Aorta (tissue), 5 donors: ENCODE measurements around the gene CLIC3. TPM values are rescaled to one million over a fixed set of nuclear protein-coding genes. Genes with fewer than 3 reads are reported as not detected.

Experiments used
- ATAC-seq: fragments of 200-7000 bp; cut with Tn5 transposase; one replicate; pipeline ENCODE4 v1.9.1; 2022; ENCODE audit warnings: moderate library complexity; ENCODE audit not compliant: low FRiP score
- DNase-seq, 2 donors: peaks; one replicate each; pipeline ENCODE4 v3.0.0-alpha.2; 2020
- H3K27ac ChIP-seq, 2 donors: one replicate each; pipeline ENCODE4 v1.5.1; 2013; ENCODE audit warnings: low read length in 2 of 2, mild to moderate bottlenecking in 2 of 2, moderate library complexity in 2 of 2, control low read depth in 1 of 2, inconsistent platforms in 1 of 2, low read depth in 1 of 2
- H3K27me3 ChIP-seq, 2 donors: one replicate each; pipeline ENCODE4 v1.6.1; 2013; ENCODE audit warnings: control low read depth in 1 of 2, low read length in 1 of 2, mild to moderate bottlenecking in 1 of 2, moderate library complexity in 1 of 2; ENCODE audit not compliant: insufficient read depth in 2 of 2, control insufficient read depth in 1 of 2
- H3K36me3 ChIP-seq, 2 donors: one replicate each; pipeline ENCODE4 v1.6.1; 2013; ENCODE audit warnings: control low read depth in 1 of 2, low read length in 1 of 2, mild to moderate bottlenecking in 1 of 2; ENCODE audit not compliant: insufficient read depth in 2 of 2, control insufficient read depth in 1 of 2
- H3K4me1 ChIP-seq, 2 donors: one replicate each; pipeline ENCODE4 v1.6.1; 2013; ENCODE audit warnings: low read length in 2 of 2, control low read depth in 1 of 2, mild to moderate bottlenecking in 1 of 2, moderate library complexity in 1 of 2; ENCODE audit not compliant: insufficient read depth in 2 of 2, control insufficient read depth in 1 of 2
- H3K4me3 ChIP-seq, 2 donors: one replicate each; pipeline ENCODE4 v1.5.1; 2013; ENCODE audit warnings: low read length in 2 of 2, control low read depth in 1 of 2, mild to moderate bottlenecking in 1 of 2
- H3K9me3 ChIP-seq: one replicate; pipeline ENCODE4 v1.6.1; 2013; ENCODE audit warnings: mild to moderate bottlenecking, low read length; ENCODE audit not compliant: control insufficient read depth
- WGBS, 2 donors: extraction: QIAGEN DNeasy Blood & Tissue Kit; methylation state at CpG; one replicate each; pipeline ENCODE4 v1.1.7; 2013; 5-methylcytosine and 5-hydroxymethylcytosine counted together
- intact Hi-C, 2 donors: fragments of 100-400 bp; cut with DNase I; formaldehyde crosslinking; loops; one replicate each; pipeline versions ENCODE4 v1.14.2 to v1.15.0; 2022
- polyA plus RNA-seq, 2 donors: library from polyadenylated mRNA; stranded (reverse); fragments of 200-250 nt; gene quantifications; one replicate each; pipeline ENCODE4 v1.2.3, GENCODE V29; 2013
- total RNA-seq, 2 donors: library from RNA; stranded (reverse); fragmentation: NEBNext Ultra II Directional; extraction: Animal tissue kit (Norgen Biotek cat#: 25700); gene quantifications; one replicate each; pipeline ENCODE4 v1.2.1, GENCODE V29; 2021
- donor health status: healthy with polysubstance abuse.
- donor health status: Bipolar disorder and iron deficiency.
- donor health status: DM: no; HTN: no; CAD: no.
- donor health status: DM: no; HTN: no; CAD: no.
- donor health status: DM: yes; HTN: yes; CAD: no.

The CLIC3 gene
- total and polyA plus RNA-seq, 4 donors: 1.6 to 7.0 (median 5.3) TPM

DNA sequence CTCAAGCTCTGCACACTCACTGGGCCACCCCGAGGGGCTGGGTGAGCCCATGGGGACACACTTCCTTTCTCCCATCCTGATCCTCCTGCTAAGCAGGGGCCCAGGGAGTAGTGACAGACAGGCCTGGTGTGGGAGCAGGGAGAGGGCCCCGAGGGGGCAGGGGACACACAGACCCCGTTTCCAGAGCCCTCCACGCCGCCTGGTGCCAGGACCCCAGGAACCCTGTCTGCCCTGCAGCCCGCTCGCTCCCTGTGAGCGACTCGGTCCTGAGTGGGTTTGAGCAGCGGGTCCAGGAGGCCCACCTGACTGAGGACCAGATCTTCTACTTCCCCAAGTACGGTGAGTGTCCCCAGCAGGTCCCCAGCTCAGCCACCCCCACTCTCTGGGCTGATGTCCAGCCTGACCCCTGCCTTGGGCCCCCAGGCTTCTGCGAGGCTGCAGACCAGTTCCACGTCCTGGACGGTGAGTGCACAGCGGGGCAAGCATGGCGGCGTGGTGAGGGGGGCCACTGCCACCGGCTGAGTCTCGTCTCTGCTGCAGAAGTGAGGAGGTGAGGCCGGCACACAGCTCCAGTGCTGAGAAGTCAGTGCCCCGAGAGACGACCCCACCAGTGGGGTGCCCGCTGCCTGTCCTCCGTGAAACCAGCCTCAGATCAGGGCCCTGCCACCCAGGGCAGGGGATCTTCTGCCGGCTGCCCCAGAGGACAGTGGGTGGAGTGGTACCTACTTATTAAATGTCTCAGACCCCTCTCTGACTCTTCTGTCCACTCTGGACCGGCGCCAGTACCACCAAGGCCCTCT, 49.9 kb downstream of the CLIC3 start:
- Histone ChIP-seq H3K27me3 (no peaks in the 10 kb centered on the region), H3K9me3 (no peaks in the 10 kb centered on the region), H3K4me3 (no peak overlapping the region), H3K4me1 (no peaks in the 10 kb centered on the region), H3K27ac (no peak overlapping the region), H3K36me3 (peaks cover 0 to 2% of the 10 kb centered on the region in 2 donors)
- DNase-seq (peak in 1 of 2 donors; percentile 48), ATAC-seq (no peak)
- intact Hi-C loops: loop anchor here (5.0 to 10.0 kb wide), 4 partner anchors 46 to 162 kb away; partner anchors contain the start of genes TRAF2 (in 2 of the 2), FUT7 (in 1 of the 2) and PAXX (in 1 of the 2)
- WGBS, 2 donors: 79 to 80% methylated on average over 27 of the region's 27 CpGs

DNA sequence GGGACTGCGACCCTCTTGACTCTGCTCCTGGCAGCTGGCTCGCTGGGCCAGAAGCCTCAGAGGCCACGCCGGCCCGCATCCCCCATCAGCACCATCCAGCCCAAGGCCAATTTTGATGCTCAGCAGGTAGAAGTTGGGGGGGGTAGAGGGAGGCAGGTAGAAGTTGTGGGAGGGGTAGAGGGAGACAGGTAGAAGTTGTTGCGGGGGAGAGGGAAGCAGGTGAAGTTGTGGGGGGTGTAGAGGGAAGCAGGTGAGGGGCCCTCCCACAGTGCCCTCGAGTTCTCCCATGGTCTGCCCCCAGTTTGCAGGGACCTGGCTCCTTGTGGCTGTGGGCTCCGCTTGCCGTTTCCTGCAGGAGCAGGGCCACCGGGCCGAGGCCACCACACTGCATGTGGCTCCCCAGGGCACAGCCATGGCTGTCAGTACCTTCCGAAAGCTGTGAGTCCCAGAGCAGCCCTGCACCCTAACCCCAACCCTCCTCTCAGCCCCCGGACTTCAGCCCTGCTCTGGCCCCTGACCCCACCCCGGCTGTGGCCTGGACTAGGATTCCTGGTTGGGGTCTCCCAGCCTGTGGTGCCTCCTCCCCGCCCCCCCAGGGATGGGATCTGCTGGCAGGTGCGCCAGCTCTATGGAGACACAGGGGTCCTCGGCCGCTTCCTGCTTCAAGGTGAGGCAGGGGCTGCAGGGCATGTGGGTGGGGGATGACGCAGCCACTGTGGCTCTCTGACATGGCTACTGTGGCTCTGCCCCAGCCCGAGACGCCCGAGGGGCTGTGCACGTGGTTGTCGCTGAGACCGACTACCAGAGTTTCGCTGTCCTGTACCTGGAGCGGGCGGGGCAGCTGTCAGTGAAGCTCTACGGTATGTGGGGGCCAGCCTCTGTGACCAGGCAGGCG, 50.8 kb downstream of the CLIC3 start:
- H3K27ac ChIP-seq: no peak overlapping the region
- ATAC-seq: no peak
- no peaks in the 10 kb centered on the region for H3K4me1 ChIP-seq
- 87 to 90% methylated on average over 30 of the region's 30 CpGs for WGBS, 2 donors
- peak in 1 of 2 donors; percentile 51 for DNase-seq
- H3K4me3 ChIP-seq: no peak overlapping the region
- H3K9me3 ChIP-seq: no peaks in the 10 kb centered on the region
- no peaks in the 10 kb centered on the region for H3K27me3 ChIP-seq
- H3K36me3 ChIP-seq: peaks cover 0 to 8% of the 10 kb centered on the region in 2 donors
- intact Hi-C loops: loop anchor here (2.0 to 10.0 kb wide), 5 partner anchors 47 to 161 kb away; partner anchors contain the start of genes TRAF2 (in 2 of the 2), AJM1 (in 1 of the 2), FUT7 (in 1 of the 2) and PAXX (in 1 of the 2)

Other genes with a start within 250 kb of the CLIC3 start
Only the 30 nearest of the 38 such genes appear.
- 10 to 100 TPM; 26.6 to 27.0 TPM for gene TMEM141, start 205.2 kb downstream of the CLIC3 start, total RNA-seq
- 10 to 100 TPM; 57.0 to 95.8 TPM for gene TMEM141, start 205.2 kb downstream of the CLIC3 start, polyA plus RNA-seq
- under 1 TPM; 0.45 to 0.58 TPM for gene CCDC183, start 200.2 kb downstream of the CLIC3 start, total RNA-seq
- gene CCDC183, start 200.2 kb downstream of the CLIC3 start, polyA plus RNA-seq: under 1 TPM; 0.46 to 0.50 TPM
- 10 to 100 TPM; 47.2 to 52.0 TPM for gene RABL6, start 188.6 kb downstream of the CLIC3 start, total RNA-seq
- 10 to 100 TPM; 31.3 to 76.1 TPM for gene RABL6, start 188.6 kb downstream of the CLIC3 start, polyA plus RNA-seq
- gene AJM1, start 154.1 kb downstream of the CLIC3 start, total RNA-seq: 1 to 10 TPM; 6.1 to 6.2 TPM
- gene AJM1, start 154.1 kb downstream of the CLIC3 start, polyA plus RNA-seq: 10 to 100 TPM in 1 of 2 donors, under 1 TPM in 1; 0.63 to 26.9 TPM
- gene PHPT1, start 147.2 kb downstream of the CLIC3 start, total RNA-seq: 10 to 100 TPM; 65.6 to 84.1 TPM
- gene PHPT1, start 147.2 kb downstream of the CLIC3 start, polyA plus RNA-seq: 100 to 1,000 TPM; 129 to 165 TPM
- gene MAMDC4, start 144.2 kb downstream of the CLIC3 start, total RNA-seq: 1 to 10 TPM; 2.4 to 5.0 TPM
- gene MAMDC4, start 144.2 kb downstream of the CLIC3 start, polyA plus RNA-seq: 10 to 100 TPM in 1 of 2 donors, 1 to 10 TPM in 1; 2.6 to 19.0 TPM
- 100 to 1,000 TPM; 193 to 223 TPM for gene EDF1, start 130.3 kb downstream of the CLIC3 start, total RNA-seq
- gene EDF1, start 130.3 kb downstream of the CLIC3 start, polyA plus RNA-seq: 100 to 1,000 TPM; 421 to 505 TPM
- 10 to 100 TPM in 1 of 2 donors, 1 to 10 TPM in 1; 9.1 to 22.1 TPM for gene TRAF2, start 110.1 kb downstream of the CLIC3 start, total RNA-seq
- 10 to 100 TPM in 1 of 2 donors, 1 to 10 TPM in 1; 4.8 to 14.0 TPM for gene TRAF2, start 110.1 kb downstream of the CLIC3 start, polyA plus RNA-seq
- gene FBXW5, start 51.8 kb downstream of the CLIC3 start, total RNA-seq: 100 to 1,000 TPM in 1 of 2 donors, 10 to 100 TPM in 1; 92.5 to 107 TPM
- 100 to 1,000 TPM; 111 to 191 TPM for gene FBXW5, start 51.8 kb downstream of the CLIC3 start, polyA plus RNA-seq
- gene C8G, start 51.3 kb downstream of the CLIC3 start, total RNA-seq: 1 to 10 TPM in 1 of 2 donors, under 1 TPM in 1; 0.90 to 1.1 TPM
- gene C8G, start 51.3 kb downstream of the CLIC3 start, polyA plus RNA-seq: 1 to 10 TPM; 1.8 to 3.1 TPM
- 1 to 10 TPM in 1 of 2 donors, under 1 TPM in 1; 0.71 to 1.6 TPM for gene LCN12, start 44.3 kb downstream of the CLIC3 start, total RNA-seq
- gene LCN12, start 44.3 kb downstream of the CLIC3 start, polyA plus RNA-seq: 1 to 10 TPM in 1 of 2 donors, not detected in 1; 3.3 TPM
- 100 to 1,000 TPM; 128 to 145 TPM for gene PTGDS, start 19.1 kb downstream of the CLIC3 start, total RNA-seq
- 10 to 100 TPM; 12.2 to 13.9 TPM for gene PTGDS, start 19.1 kb downstream of the CLIC3 start, polyA plus RNA-seq
- 1 to 10 TPM in 1 of 2 donors, under 1 TPM in 1; 0.36 to 1.1 TPM for gene LCNL1, start 13.6 kb downstream of the CLIC3 start, total RNA-seq
- under 1 TPM in 1 of 2 donors, not detected in 1; 0.15 TPM for gene LCNL1, start 13.6 kb downstream of the CLIC3 start, polyA plus RNA-seq
- gene PAXX, start 4.1 kb downstream of the CLIC3 start, total RNA-seq: 10 to 100 TPM; 27.8 to 42.0 TPM
- gene PAXX, start 4.1 kb downstream of the CLIC3 start, polyA plus RNA-seq: 100 to 1,000 TPM in 1 of 2 donors, 10 to 100 TPM in 1; 39.9 to 192 TPM
- 10 to 100 TPM; 27.3 to 60.0 TPM for gene ABCA2, start 31.7 kb upstream of the CLIC3 start, total RNA-seq
- 10 to 100 TPM in 1 of 2 donors, 1 to 10 TPM in 1; 9.0 to 48.1 TPM for gene ABCA2, start 31.7 kb upstream of the CLIC3 start, polyA plus RNA-seq
- gene FUT7, start 35.5 kb upstream of the CLIC3 start, total RNA-seq: under 1 TPM; 0.27 to 0.68 TPM
- gene FUT7, start 35.5 kb upstream of the CLIC3 start, polyA plus RNA-seq: not detected
- 100 to 1,000 TPM in 1 of 2 donors, 10 to 100 TPM in 1; 99.3 to 217 TPM for gene NPDC1, start 49.6 kb upstream of the CLIC3 start, total RNA-seq
- 100 to 1,000 TPM in 1 of 2 donors, 10 to 100 TPM in 1; 26.5 to 190 TPM for gene NPDC1, start 49.6 kb upstream of the CLIC3 start, polyA plus RNA-seq
- gene ENTPD2, start 57.5 kb upstream of the CLIC3 start, total RNA-seq: 1 to 10 TPM in 1 of 2 donors, under 1 TPM in 1; 0.16 to 1.7 TPM
- not detected for gene ENTPD2, start 57.5 kb upstream of the CLIC3 start, polyA plus RNA-seq
- under 1 TPM; 0.26 to 0.60 TPM for gene SAPCD2, start 74.0 kb upstream of the CLIC3 start, total RNA-seq
- gene SAPCD2, start 74.0 kb upstream of the CLIC3 start, polyA plus RNA-seq: under 1 TPM in 1 of 2 donors, not detected in 1; 0.50 TPM
- 10 to 100 TPM in 1 of 2 donors, 1 to 10 TPM in 1; 7.9 to 20.6 TPM for gene UAP1L1, start 80.9 kb upstream of the CLIC3 start, total RNA-seq
- 10 to 100 TPM in 1 of 2 donors, 1 to 10 TPM in 1; 4.1 to 13.2 TPM for gene UAP1L1, start 80.9 kb upstream of the CLIC3 start, polyA plus RNA-seq
- gene MAN1B1, start 90.4 kb upstream of the CLIC3 start, total RNA-seq: 10 to 100 TPM; 28.4 to 52.2 TPM
- gene MAN1B1, start 90.4 kb upstream of the CLIC3 start, polyA plus RNA-seq: 100 to 1,000 TPM in 1 of 2 donors, 10 to 100 TPM in 1; 21.2 to 104 TPM
- gene DPP7, start 118.2 kb upstream of the CLIC3 start, total RNA-seq: 100 to 1,000 TPM in 1 of 2 donors, 10 to 100 TPM in 1; 97.4 to 153 TPM
- gene DPP7, start 118.2 kb upstream of the CLIC3 start, polyA plus RNA-seq: 100 to 1,000 TPM in 1 of 2 donors, 10 to 100 TPM in 1; 98.8 to 598 TPM
- not detected for gene GRIN1, start 142.6 kb upstream of the CLIC3 start, total RNA-seq
- gene GRIN1, start 142.6 kb upstream of the CLIC3 start, polyA plus RNA-seq: not detected
- gene LRRC26, start 173.5 kb upstream of the CLIC3 start, total RNA-seq: not detected
- gene LRRC26, start 173.5 kb upstream of the CLIC3 start, polyA plus RNA-seq: not detected
- not detected for gene TMEM210, start 175.5 kb upstream of the CLIC3 start, total RNA-seq
- not detected for gene TMEM210, start 175.5 kb upstream of the CLIC3 start, polyA plus RNA-seq
- 10 to 100 TPM; 38.7 to 54.0 TPM for gene ANAPC2, start 192.0 kb upstream of the CLIC3 start, total RNA-seq
- gene ANAPC2, start 192.0 kb upstream of the CLIC3 start, polyA plus RNA-seq: 10 to 100 TPM; 13.3 to 84.5 TPM
- 10 to 100 TPM; 30.5 to 37.4 TPM for gene SSNA1, start 192.1 kb upstream of the CLIC3 start, total RNA-seq
- 10 to 100 TPM; 77.0 to 87.1 TPM for gene SSNA1, start 192.1 kb upstream of the CLIC3 start, polyA plus RNA-seq
- gene TPRN, start 204.2 kb upstream of the CLIC3 start, total RNA-seq: 1 to 10 TPM; 4.3 to 5.9 TPM
- 10 to 100 TPM in 1 of 2 donors, 1 to 10 TPM in 1; 5.5 to 10.8 TPM for gene TPRN, start 204.2 kb upstream of the CLIC3 start, polyA plus RNA-seq
- gene TMEM203, start 209.1 kb upstream of the CLIC3 start, total RNA-seq: 10 to 100 TPM; 21.5 to 25.7 TPM
- 10 to 100 TPM; 25.9 to 27.5 TPM for gene TMEM203, start 209.1 kb upstream of the CLIC3 start, polyA plus RNA-seq
- gene NDOR1, start 209.1 kb upstream of the CLIC3 start, total RNA-seq: 10 to 100 TPM; 10.0 to 14.2 TPM
- 10 to 100 TPM in 1 of 2 donors, 1 to 10 TPM in 1; 3.0 to 20.4 TPM for gene NDOR1, start 209.1 kb upstream of the CLIC3 start, polyA plus RNA-seq